PC-3 (cell line): ENCODE results near the gene MAP3K9.

Experiments used
- CTCF ChIP-seq: fragments of 300-600 bp; sonication (generic); conservative IDR thresholded peaks from 2 replicates; pipeline ENCODE4 v1.5.1; 2017; ENCODE audit warnings: antibody characterized with exemption, low read depth, mild to moderate bottlenecking, low read length
- EZH2 ChIP-seq: fragments of 300-600 bp; sonication (generic); IDR thresholded peaks from one replicate; pipeline ENCODE4 v1.6.1; 2017; ENCODE audit warnings: antibody characterized with exemption, mild to moderate bottlenecking, low read length; ENCODE audit not compliant: unreplicated experiment
- EZH2phosphoT487 ChIP-seq: fragments of 300-600 bp; sonication (generic); IDR thresholded peaks from 2 replicates; pipeline ENCODE4 v1.6.1; 2018; ENCODE audit warnings: mild to moderate bottlenecking, antibody characterized with exemption, low read length, borderline replicate concordance

DNA sequence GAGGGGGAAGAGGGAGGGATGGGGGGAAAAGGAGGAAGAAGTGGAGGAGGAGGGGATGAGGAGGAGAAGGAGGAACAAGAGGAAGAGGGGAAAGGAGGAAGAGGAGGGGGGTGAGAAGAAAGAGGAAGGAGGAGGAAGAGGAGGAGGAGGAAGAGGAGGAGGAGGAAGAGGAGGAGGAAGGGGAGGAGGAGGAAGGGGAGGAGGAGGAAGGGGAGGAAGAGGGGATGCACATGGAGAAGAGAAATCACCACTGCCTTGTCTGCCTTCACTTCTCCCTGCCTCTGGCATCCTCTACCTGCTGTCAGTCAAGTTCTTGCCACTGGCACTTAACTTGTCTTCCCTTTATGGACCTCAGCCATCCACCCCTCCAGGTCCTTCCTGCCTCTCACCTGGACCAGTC lies 107.7 kb downstream of the MAP3K9 start:
- no peak for TF ChIP-seq CTCF
- no peak for TF ChIP-seq EZH2phosphoT487
- TF ChIP-seq EZH2 = no peak
